ENCODE data around the gene MYOC. TPM values are rescaled to one million over a fixed set of nuclear protein-coding genes. Genes with fewer than 3 reads are reported as not detected.
A peak's percentile ranks its signal among the peaks of the same experiment; 100 is the strongest.
"Not testable (repeated sequence)": the region's sequence is repeated elsewhere in the genome, so short reads cannot be mapped to it uniquely, and the experiment has no call there.

Gene MYOC
- total RNA-seq, 1 donor from 2014 or later, result not detected

GRCh38 chr1:171663854-171664575 is 11.5 kb upstream of the MYOC start:
- Mint-ChIP-seq H3K9me3 (peaks cover 6% of the 10 kb centered on the region), H3K27ac (no peak overlapping the region), H3K4me1 (ENCODE audit: unreplicated experiment) (peaks cover 12% of the 10 kb centered on the region), H3K4me3 (no peak overlapping the region), H3K27me3 (no peaks in the 10 kb centered on the region), H3K36me3 (no peaks in the 10 kb centered on the region)
- no peak for TF ChIP-seq CTCF (conservative IDR thresholded peaks at IDR 0.05)
- no peak for DNase-seq (ENCODE audit: extremely low spot score, unreplicated experiment)

- no peak overlapping the region for H3K27ac Mint-ChIP-seq
Observed at GRCh38 chr1:171663036-171663853, 10.8 kb upstream of the MYOC start.

GRCh38 chr1:171661076-171661650 is 8.7 kb upstream of the MYOC start:
- no peak for DNase-seq (ENCODE audit: extremely low spot score, unreplicated experiment)
- peaks cover 12% of the 10 kb centered on the region for H3K4me1 Mint-ChIP-seq (ENCODE audit: unreplicated experiment)
- H3K27ac Mint-ChIP-seq, result peak overlapping the region; percentile 83
- H3K4me3 Mint-ChIP-seq, result no peak overlapping the region
- H3K36me3 Mint-ChIP-seq, result no peaks in the 10 kb centered on the region
- H3K27me3 Mint-ChIP-seq, result no peaks in the 10 kb centered on the region
- peaks cover 9% of the 10 kb centered on the region for H3K9me3 Mint-ChIP-seq
- no peak for TF ChIP-seq CTCF (conservative IDR thresholded peaks at IDR 0.05)

More at GRCh38 chr1:171663036-171663853, 10.8 kb upstream of the MYOC start:
- Mint-ChIP-seq H3K27me3 (no peaks in the 10 kb centered on the region), H3K4me1 (ENCODE audit: unreplicated experiment) (peaks cover 12% of the 10 kb centered on the region), H3K4me3 (no peak overlapping the region), H3K9me3 (peaks cover 6% of the 10 kb centered on the region), H3K36me3 (no peaks in the 10 kb centered on the region)
- DNase-seq (ENCODE audit: extremely low spot score, unreplicated experiment), result no peak
- TF ChIP-seq CTCF (conservative IDR thresholded peaks at IDR 0.05), result no peak

GRCh38 chr1:171656206-171656605 is 3.7 kb upstream of the MYOC start:
- not testable (repeated sequence) for H3K9me3 Mint-ChIP-seq

GRCh38 chr1:171655746-171656116 is 3.2 kb upstream of the MYOC start:
- DNase-seq (ENCODE audit: extremely low spot score, unreplicated experiment), result no peak
- H3K9me3 Mint-ChIP-seq, result peaks cover 3% of the 10 kb centered on the region
- peak overlapping the region; percentile 52 for H3K4me3 Mint-ChIP-seq
- H3K36me3 Mint-ChIP-seq, result no peaks in the 10 kb centered on the region
- no peak for TF ChIP-seq CTCF (conservative IDR thresholded peaks at IDR 0.05)
- peaks cover 34% of the 10 kb centered on the region for H3K4me1 Mint-ChIP-seq (ENCODE audit: unreplicated experiment)
- no peaks in the 10 kb centered on the region for H3K27me3 Mint-ChIP-seq
- H3K27ac Mint-ChIP-seq, result peak overlapping the region; percentile 12

More at GRCh38 chr1:171656206-171656605, 3.7 kb upstream of the MYOC start:
- not testable (repeated sequence) for DNase-seq (ENCODE audit: extremely low spot score, unreplicated experiment); H3K27me3 Mint-ChIP-seq; H3K36me3 Mint-ChIP-seq; H3K27ac Mint-ChIP-seq; H3K4me3 Mint-ChIP-seq
- peaks cover 36% of the 10 kb centered on the region for H3K4me1 Mint-ChIP-seq (ENCODE audit: unreplicated experiment)
